Measurements from ENCODE around the gene EVA1B. TPM values are rescaled to one million over a fixed set of nuclear protein-coding genes. Genes with fewer than 3 reads are reported as not detected.
A peak's percentile ranks its signal among the peaks of the same experiment; 100 is the strongest.

The EVA1B gene
- total RNA-seq, 4 donors from 2014 or later, result 42.0 to 68.7 (median 53.7) TPM

GRCh38 chr1:36358514-36359084, 35.2 kb upstream of the EVA1B start:
- H3K27me3 ChIP-seq, result no peaks in the 10 kb centered on the region
- H3K27ac ChIP-seq, result no peak overlapping the region
- 90 to 92% methylated on average over 3 to 8 of the region's 13 CpGs for WGBS, 2 donors (ENCODE audit: low coverage in 1 of 2)
- no peaks in the 10 kb centered on the region for H3K9me3 ChIP-seq
- H3K4me3 ChIP-seq, result no peak overlapping the region
- no peak for TF ChIP-seq EP300 (IDR thresholded peaks at IDR 0.05)
- no peak for TF ChIP-seq POLR2A (IDR thresholded peaks at IDR 0.05)
- peaks cover 0 to 8% (median 0%) of the 10 kb centered on the region in 3 donors for H3K4me1 ChIP-seq
- ATAC-seq, result no peak
- H3K36me3 ChIP-seq, result peaks cover 0 to 93% of the 10 kb centered on the region in 2 donors

GRCh38 chr1:36355811-36356210, 32.4 kb upstream of the EVA1B start:
- Histone ChIP-seq H3K4me1 (peaks cover 4 to 30% (median 11%) of the 10 kb centered on the region in 3 donors), H3K9me3 (no peaks in the 10 kb centered on the region), H3K4me3 (no peak overlapping the region), H3K27ac (no peak overlapping the region), H3K27me3 (no peaks in the 10 kb centered on the region), H3K36me3 (peaks cover 0 to 84% of the 10 kb centered on the region in 2 donors)
- 68% methylated on average over 4 of the region's 4 CpGs; no CpG with 5 or more reads in 1 of the 2 donors for WGBS, 2 donors (ENCODE audit: low coverage in 1 of 2)
- ATAC-seq, result no peak
- no peak for TF ChIP-seq POLR2AphosphoS5 (IDR thresholded peaks at IDR 0.05)
- TF ChIP-seq EP300 (IDR thresholded peaks at IDR 0.05), result no peak
- no peak for TF ChIP-seq CTCF (IDR thresholded peaks at IDR 0.05)
- no peak for TF ChIP-seq POLR2A (IDR thresholded peaks at IDR 0.05)

- Histone ChIP-seq H3K4me3 (no peak overlapping the region), H3K9me3 (no peaks in the 10 kb centered on the region), H3K27me3 (no peaks in the 10 kb centered on the region), H3K4me1 (peaks cover 4 to 40% (median 19%) of the 10 kb centered on the region in 3 donors), H3K36me3 (peaks cover 0 to 83% of the 10 kb centered on the region in 2 donors), H3K27ac (no peak overlapping the region)
- ATAC-seq, result no peak
- TF ChIP-seq POLR2AphosphoS5 (IDR thresholded peaks at IDR 0.05) (no peak), CTCF (IDR thresholded peaks at IDR 0.05) (no peak), EP300 (IDR thresholded peaks at IDR 0.05) (no peak), POLR2A (IDR thresholded peaks at IDR 0.05) (no peak)
- WGBS, 2 donors (ENCODE audit: low coverage in 1 of 2), result 79 to 94% methylated on average over 5 to 6 of the region's 11 CpGs
These were observed 31.0 kb upstream of the EVA1B start for GRCh38 chr1:36354486-36354885.

GRCh38 chr1:36352910-36353878, 29.7 kb upstream of the EVA1B start:
- Histone ChIP-seq H3K36me3 (peaks cover 0 to 83% of the 10 kb centered on the region in 2 donors), H3K27ac (peak overlapping the region in 3 of 4 donors; percentile 20 to 76 (median 73)), H3K4me1 (peaks cover 4 to 43% (median 19%) of the 10 kb centered on the region in 3 donors), H3K4me3 (no peak overlapping the region), H3K9me3 (no peaks in the 10 kb centered on the region), H3K27me3 (no peaks in the 10 kb centered on the region)
- ATAC-seq, result no peak
- 66 to 80% methylated on average over 1 to 3 of the region's 15 CpGs for WGBS, 2 donors (ENCODE audit: low coverage in 1 of 2)
- TF ChIP-seq CTCF (IDR thresholded peaks at IDR 0.05), result no peak
- no peak for TF ChIP-seq POLR2AphosphoS5 (IDR thresholded peaks at IDR 0.05)
- no peak for TF ChIP-seq EP300 (IDR thresholded peaks at IDR 0.05)
- TF ChIP-seq POLR2A (IDR thresholded peaks at IDR 0.05), result no peak

- H3K4me1 ChIP-seq, result peaks cover 4 to 43% (median 19%) of the 10 kb centered on the region in 3 donors
- no peaks in the 10 kb centered on the region for H3K9me3 ChIP-seq
- peaks cover 0 to 83% of the 10 kb centered on the region in 2 donors for H3K36me3 ChIP-seq
- no peak for TF ChIP-seq EP300 (IDR thresholded peaks at IDR 0.05)
- TF ChIP-seq POLR2AphosphoS5 (IDR thresholded peaks at IDR 0.05), result no peak
- TF ChIP-seq CTCF (IDR thresholded peaks at IDR 0.05), result no peak
- no peak for TF ChIP-seq POLR2A (IDR thresholded peaks at IDR 0.05)
- ATAC-seq, result no peak
- 55 to 76% methylated on average over 4 to 6 of the region's 13 CpGs for WGBS, 2 donors (ENCODE audit: low coverage in 1 of 2)
- peak overlapping the region in 3 of 4 donors; percentile 73 to 81 (median 76) for H3K27ac ChIP-seq
- no peaks in the 10 kb centered on the region for H3K27me3 ChIP-seq
- no peak overlapping the region for H3K4me3 ChIP-seq
These were observed 28.9 kb upstream of the EVA1B start for GRCh38 chr1:36352125-36352909.

All from gastroesophageal sphincter (tissue), 4 donors.